NCI-H345 (cell line): ENCODE data around the gene SPCS3.

ENCODE experiments used
- DNase-seq: peaks from one replicate; lab custom pipeline; 2025; lab: John Stamatoyannopoulos, UW

Gene SPCS3

GRCh38 chr4:176350671-176351070 lies 30.9 kb downstream of the SPCS3 start:
- no peak for DNase-seq

- no peak for DNase-seq
These were observed 35.1 kb downstream of the SPCS3 start for GRCh38 chr4:176354884-176355283.

DNA sequence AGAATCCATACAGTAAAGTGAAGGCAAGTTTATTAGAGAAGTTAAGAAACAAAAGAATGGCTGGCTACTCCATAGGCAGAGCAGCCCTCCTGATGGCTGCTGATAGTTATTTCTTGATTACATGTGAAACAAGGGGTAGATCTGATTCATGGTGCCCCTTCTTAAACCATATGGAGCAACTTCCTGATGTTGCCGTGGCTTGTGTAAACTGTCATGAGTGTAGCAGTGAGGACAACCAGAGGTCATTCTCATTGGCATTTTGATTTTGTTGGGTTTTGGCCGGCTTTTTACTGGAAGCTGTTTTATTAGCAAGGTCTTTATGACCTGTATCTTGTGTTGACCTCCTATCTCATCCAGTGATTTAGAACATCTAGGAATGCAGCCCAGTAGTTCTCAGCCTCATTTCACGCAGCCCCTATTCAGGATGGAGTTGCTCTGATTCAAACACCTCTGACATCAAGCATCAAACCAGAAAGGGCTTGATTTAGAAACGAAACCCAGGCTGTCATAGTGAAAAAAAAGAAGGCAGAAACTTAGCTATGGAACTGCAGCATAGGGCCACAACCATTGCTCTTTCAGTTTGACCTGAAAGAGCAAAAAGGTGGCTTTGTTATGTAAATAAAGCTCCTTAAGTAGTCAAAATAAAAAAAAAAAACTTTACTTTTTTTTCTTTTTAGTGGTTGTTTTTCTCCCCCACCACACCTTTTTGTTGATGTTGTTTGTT lies 37.8 kb downstream of the SPCS3 start:
- DNase-seq = no peak

DNA sequence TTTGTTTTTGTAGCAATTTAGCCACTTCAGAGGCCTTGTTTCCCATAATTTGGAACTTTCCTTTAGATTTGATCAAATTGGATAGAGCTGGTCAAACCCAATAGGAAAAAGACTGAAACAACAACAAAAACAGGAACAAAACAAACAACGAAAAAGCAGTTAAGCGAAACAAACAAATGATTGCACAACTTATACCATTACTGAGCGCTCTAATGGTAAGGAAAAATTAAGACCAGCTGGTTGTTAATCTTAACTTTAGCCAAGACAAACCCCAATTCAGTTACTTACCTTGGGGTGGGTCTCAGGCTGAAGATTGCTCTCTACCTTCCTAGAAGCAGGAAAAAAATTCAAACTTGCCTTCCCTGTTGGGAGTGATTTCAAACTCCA lies 38.3 kb downstream of the SPCS3 start:
- DNase-seq = no peak

DNA sequence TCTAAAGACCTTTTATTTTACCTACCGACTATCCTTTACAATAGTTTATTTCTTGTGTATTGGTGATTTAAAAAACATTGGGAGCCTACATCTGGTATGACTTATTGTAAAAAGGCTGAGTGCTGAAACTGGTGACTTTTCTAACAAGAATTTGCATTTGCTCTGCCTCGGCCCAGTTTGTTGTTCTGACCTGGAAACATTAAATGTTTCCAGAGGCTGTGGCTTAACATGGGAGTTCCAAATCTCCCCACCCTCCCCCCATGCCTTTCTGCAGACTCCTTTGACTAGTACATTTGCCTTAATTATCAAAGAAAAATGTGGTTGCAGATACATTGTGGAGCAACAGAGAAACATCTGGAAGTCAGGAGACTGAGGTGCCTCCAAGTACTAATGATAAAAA lies 39.8 kb downstream of the SPCS3 start:
- no peak for DNase-seq

GRCh38 chr4:176360446-176360845 lies 40.7 kb downstream of the SPCS3 start:
- no peak for DNase-seq

GRCh38 chr4:176363072-176363471 lies 43.3 kb downstream of the SPCS3 start:
- no peak for DNase-seq

GRCh38 chr4:176367771-176368465 lies 48.2 kb downstream of the SPCS3 start:
- no peak for DNase-seq

- DNase-seq = peak; percentile 1
These were observed 56.4 kb downstream of the SPCS3 start for GRCh38 chr4:176376032-176376614.

DNA sequence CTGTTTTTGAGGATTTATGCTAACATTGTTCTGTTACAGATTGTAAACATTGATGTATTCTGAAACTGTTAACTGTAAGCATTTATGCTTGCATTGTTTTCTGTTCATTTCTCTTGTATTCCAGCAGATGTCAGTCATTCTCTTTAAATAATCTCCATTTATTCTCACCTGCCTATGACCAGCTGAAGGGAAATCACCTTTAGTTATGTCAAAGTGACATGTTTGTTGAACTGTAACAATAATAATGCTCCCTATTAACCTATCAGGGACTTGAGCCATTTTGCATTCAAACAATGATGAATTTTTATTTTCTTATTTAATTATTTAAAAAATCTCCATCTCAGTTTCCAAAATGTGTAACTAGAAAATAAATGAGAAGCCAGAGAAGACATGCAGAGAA lies 58.0 kb downstream of the SPCS3 start:
- DNase-seq = peak; percentile 6

- no peak for DNase-seq
These were observed 60.8 kb downstream of the SPCS3 start for GRCh38 chr4:176380352-176381157.
